CD14-positive monocyte (primary cell): ENCODE data around the gene TMEM209. TPM values are rescaled to one million over a fixed set of nuclear protein-coding genes. Genes with fewer than 3 reads are reported as not detected.
"Not testable (repeated sequence)": the region's sequence is repeated elsewhere in the genome, so short reads cannot be mapped to it uniquely, and the experiment has no call there.

Source experiments
- DNase-seq, 3 donors: peaks; one replicate each; pipeline ENCODE4 v3.0.0-alpha.2; 2011 to 2022
- H2AFZ ChIP-seq: 2 replicates; pipeline ENCODE4 v1.6.0; 2012; ENCODE audit warnings: mild to moderate bottlenecking, low read depth, low read length, inconsistent platforms; ENCODE audit not compliant: insufficient read depth, poor library complexity, severe bottlenecking
- H3K27ac ChIP-seq, 2 donors: 1 replicate in 1 of 2; 2 replicates in 1 of 2; pipeline ENCODE4 v1.5.1; 2012 to 2013; ENCODE audit warnings: low read length in 2 of 2, control low read depth in 1 of 2, inconsistent platforms in 1 of 2, low read depth in 1 of 2, mild to moderate bottlenecking in 1 of 2
- H3K27me3 ChIP-seq, 2 donors: one replicate each; pipeline versions ENCODE4 v1.6.0 to v1.6.1; 2011 to 2013; ENCODE audit warnings: low read length in 2 of 2; ENCODE audit not compliant: control insufficient read depth in 2 of 2, insufficient read depth in 2 of 2
- H3K36me3 ChIP-seq, 2 donors: replicated peaks in 1 of 2; 1 replicate in 1 of 2; 2 replicates in 1 of 2; pipeline versions ENCODE4 v1.5.1 to v1.6.1; 2012 to 2013; ENCODE audit warnings: low read length in 2 of 2, control low read depth in 1 of 2, inconsistent platforms in 1 of 2, mild to moderate bottlenecking in 1 of 2; ENCODE audit not compliant: insufficient read depth in 2 of 2, control insufficient read depth in 1 of 2
- H3K4me1 ChIP-seq, 2 donors: 1 replicate in 1 of 2; 2 replicates in 1 of 2; pipeline versions ENCODE4 v1.5.1 to v1.6.1; 2012 to 2013; ENCODE audit warnings: low read length in 2 of 2, control low read depth in 1 of 2, inconsistent platforms in 1 of 2, mild to moderate bottlenecking in 1 of 2, moderate library complexity in 1 of 2; ENCODE audit not compliant: insufficient read depth in 2 of 2, control insufficient read depth in 1 of 2
- H3K4me2 ChIP-seq: replicated peaks from 2 replicates; pipeline ENCODE3; 2012; ENCODE audit warnings: low read length, moderate library complexity, mild to moderate bottlenecking; ENCODE audit not compliant: poor library complexity, severe bottlenecking; ENCODE audit errors: extremely low read depth
- H3K4me3 ChIP-seq, 3 experiments: fragments of 200-600 bp in 1 of 3; sonication (generic) in 1 of 3; replicated peaks in 1 of 3; 1 replicate in 2 of 3; 2 replicates in 1 of 3; pipeline ENCODE4 v1.5.1; 2011 to 2013; ENCODE audit warnings: low read length in 3 of 3, mild to moderate bottlenecking in 3 of 3, control low read depth in 2 of 3, low read depth in 2 of 3, inconsistent platforms in 1 of 3, moderate library complexity in 1 of 3
- H3K79me2 ChIP-seq: 2 replicates; pipeline ENCODE4 v1.6.0; 2012; ENCODE audit warnings: mild to moderate bottlenecking, control low read depth, inconsistent platforms, low read length, moderate library complexity; ENCODE audit not compliant: insufficient read depth
- H3K9ac ChIP-seq: 2 replicates; pipeline ENCODE4 v1.6.0; 2017; ENCODE audit warnings: low read length, mild to moderate bottlenecking; ENCODE audit not compliant: insufficient read depth, poor library complexity, severe bottlenecking
- H3K9me3 ChIP-seq, 2 donors: replicated peaks in 1 of 2; 1 replicate in 1 of 2; 2 replicates in 1 of 2; pipeline versions ENCODE4 v1.5.1 to v1.6.1; 2012 to 2013; ENCODE audit warnings: low read length in 2 of 2, control low read depth in 1 of 2; ENCODE audit not compliant: control insufficient read depth in 1 of 2, insufficient read depth in 1 of 2
- H4K20me1 ChIP-seq: 2 replicates; pipeline ENCODE4 v1.6.0; 2012; ENCODE audit warnings: mild to moderate bottlenecking, low read length, control low read depth, moderate library complexity; ENCODE audit not compliant: insufficient read depth
- H3K27ac Mint-ChIP-seq, 7 donors: one replicate each; pipeline ENCODE4 v1.8.0; 2020; ENCODE audit warnings: mild to moderate bottlenecking in 7 of 7, mixed read lengths in 7 of 7, moderate library complexity in 6 of 7, inconsistent platforms in 2 of 7
- H3K27me3 Mint-ChIP-seq, 3 donors: one replicate each; pipeline ENCODE4 v1.8.0; 2021 to 2022; ENCODE audit warnings: low read depth in 3 of 3, mild to moderate bottlenecking in 3 of 3, mixed read lengths in 3 of 3, moderate library complexity in 3 of 3, inconsistent platforms in 1 of 3
- H3K36me3 Mint-ChIP-seq, 2 donors: one replicate each; pipeline ENCODE4 v1.8.0; 2020; ENCODE audit warnings: mixed read lengths in 2 of 2, inconsistent platforms in 1 of 2, mild to moderate bottlenecking in 1 of 2
- H3K4me1 Mint-ChIP-seq: one replicate; pipeline ENCODE4 v1.8.0; 2020; ENCODE audit warnings: mild to moderate bottlenecking, mixed read lengths
- H3K4me3 Mint-ChIP-seq, 2 donors: one replicate each; pipeline ENCODE4 v1.8.0; 2020; ENCODE audit warnings: mild to moderate bottlenecking in 2 of 2, mixed read lengths in 2 of 2, moderate library complexity in 1 of 2
- H3K9me3 Mint-ChIP-seq, 7 donors: one replicate each; pipeline ENCODE4 v1.8.0; 2020 to 2022; ENCODE audit warnings: mixed read lengths in 7 of 7, mild to moderate bottlenecking in 6 of 7, moderate library complexity in 6 of 7, inconsistent platforms in 2 of 7
- WGBS: methylation state at CpG from one replicate; pipeline ENCODE4 v1.1.5; 2013; ENCODE audit warnings: missing lambda C conversion rate; ENCODE audit not compliant: insufficient coverage; 5-methylcytosine and 5-hydroxymethylcytosine counted together
- intact Hi-C, 2 donors: fragments of 100-400 bp; cut with micrococcal nuclease; formaldehyde crosslinking; loops; one replicate each; pipeline versions ENCODE4 v1.15.0 to v1.15.1; 2023
- polyA plus RNA-seq, 3 donors: library from polyadenylated mRNA; depleted of rRNA in 1 of 3; unstranded in 2 of 3; stranded (reverse) in 1 of 3; fragments of 300-500 nt in 2 of 3; fragments of >200 nt in 1 of 3; fragmentation: Illumina TruSeq in 2 of 3; gene quantifications; 1 replicate in 2 of 3; 2 replicates in 1 of 3; pipeline ENCODE4 v1.2.3, GENCODE V29; 2012 to 2021
- TF ChIP-seq, protein P1 (sequence below): fragments of 200-600 bp; IDR thresholded peaks from one replicate; pipeline ENCODE4 v1.8.0; 2022; ENCODE audit warnings: antibody characterized with exemption, mild to moderate bottlenecking

TMEM209 gene
- polyA plus RNA-seq, 3 donors: 7.7 to 16.7 (median 9.6) TPM

DNA sequence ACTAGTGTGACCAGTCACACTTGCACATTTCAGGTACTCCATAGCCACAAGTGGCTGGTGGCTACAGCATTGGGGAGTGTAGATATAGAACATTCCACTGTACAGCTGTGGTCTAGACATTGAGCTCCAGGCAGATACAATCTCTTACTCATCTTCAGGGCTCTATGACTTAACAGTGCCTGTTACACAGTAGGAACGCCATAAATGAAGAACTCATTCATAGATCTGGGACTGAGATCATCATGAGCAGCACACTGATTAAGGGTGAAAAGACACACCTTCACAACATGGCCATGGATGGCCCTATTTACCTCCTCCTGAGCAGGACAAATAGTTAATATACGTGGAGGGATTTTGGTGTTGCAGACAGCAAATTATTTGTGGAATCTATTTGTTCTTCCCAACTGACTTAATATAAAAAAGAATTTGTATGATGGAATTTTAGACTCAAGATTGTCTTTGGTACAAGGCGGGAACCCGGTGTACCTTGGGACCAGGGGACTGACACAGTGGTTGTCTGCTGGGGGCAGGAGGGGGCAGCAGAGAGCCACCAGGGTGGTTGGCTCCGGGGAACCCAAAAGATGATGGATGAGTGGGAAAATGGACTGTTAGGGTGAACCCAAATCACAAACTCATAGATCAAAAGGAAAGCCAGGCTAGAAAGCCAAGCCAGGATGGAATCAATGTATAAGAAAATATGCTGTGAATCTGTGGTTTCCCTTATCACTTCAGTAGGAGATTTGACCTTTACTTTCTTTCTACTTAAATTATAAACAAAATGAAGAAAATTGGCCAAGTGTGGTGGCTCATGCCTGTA lies 37.2 kb upstream of the TMEM209 start:
- Histone ChIP-seq H4K20me1 (no peaks in the 10 kb centered on the region), H3K4me1 (no peaks in the 10 kb centered on the region), H3K4me3 (no peak overlapping the region), H3K9ac (no peak overlapping the region), H2AFZ (no peak overlapping the region), H3K4me2 (no peak overlapping the region), H3K79me2 (no peaks in the 10 kb centered on the region), H3K9me3 (no peaks in the 10 kb centered on the region), H3K27me3 (no peaks in the 10 kb centered on the region), H3K27ac (no peak overlapping the region), H3K36me3 (no peaks in the 10 kb centered on the region)
- peak overlapping the region in 1 of 7 donors; percentile 41 for H3K27ac Mint-ChIP-seq
- TF ChIP-seq, protein P1, sequence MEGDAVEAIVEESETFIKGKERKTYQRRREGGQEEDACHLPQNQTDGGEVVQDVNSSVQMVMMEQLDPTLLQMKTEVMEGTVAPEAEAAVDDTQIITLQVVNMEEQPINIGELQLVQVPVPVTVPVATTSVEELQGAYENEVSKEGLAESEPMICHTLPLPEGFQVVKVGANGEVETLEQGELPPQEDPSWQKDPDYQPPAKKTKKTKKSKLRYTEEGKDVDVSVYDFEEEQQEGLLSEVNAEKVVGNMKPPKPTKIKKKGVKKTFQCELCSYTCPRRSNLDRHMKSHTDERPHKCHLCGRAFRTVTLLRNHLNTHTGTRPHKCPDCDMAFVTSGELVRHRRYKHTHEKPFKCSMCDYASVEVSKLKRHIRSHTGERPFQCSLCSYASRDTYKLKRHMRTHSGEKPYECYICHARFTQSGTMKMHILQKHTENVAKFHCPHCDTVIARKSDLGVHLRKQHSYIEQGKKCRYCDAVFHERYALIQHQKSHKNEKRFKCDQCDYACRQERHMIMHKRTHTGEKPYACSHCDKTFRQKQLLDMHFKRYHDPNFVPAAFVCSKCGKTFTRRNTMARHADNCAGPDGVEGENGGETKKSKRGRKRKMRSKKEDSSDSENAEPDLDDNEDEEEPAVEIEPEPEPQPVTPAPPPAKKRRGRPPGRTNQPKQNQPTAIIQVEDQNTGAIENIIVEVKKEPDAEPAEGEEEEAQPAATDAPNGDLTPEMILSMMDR: peak; percentile 85
- H3K9me3 Mint-ChIP-seq: peaks cover 0 to 7% (median 1%) of the 10 kb centered on the region in 7 donors
- peaks cover 16% of the 10 kb centered on the region for H3K4me1 Mint-ChIP-seq
- intact Hi-C loops: loop anchor here in 1 of 2 donors (10.0 kb wide), 1 partner anchor 512 kb away; no protein-coding TSS in a partner anchor
- peaks cover 0 to 3% (median 1%) of the 10 kb centered on the region in 3 donors for H3K27me3 Mint-ChIP-seq
- 40% methylated on average over 2 of the region's 5 CpGs for WGBS
- H3K36me3 Mint-ChIP-seq: no peaks in the 10 kb centered on the region
- peak; percentile 8 to 33 (median 10) for DNase-seq
- H3K4me3 Mint-ChIP-seq: peak overlapping the region in 1 of 2 donors; percentile 34

DNA sequence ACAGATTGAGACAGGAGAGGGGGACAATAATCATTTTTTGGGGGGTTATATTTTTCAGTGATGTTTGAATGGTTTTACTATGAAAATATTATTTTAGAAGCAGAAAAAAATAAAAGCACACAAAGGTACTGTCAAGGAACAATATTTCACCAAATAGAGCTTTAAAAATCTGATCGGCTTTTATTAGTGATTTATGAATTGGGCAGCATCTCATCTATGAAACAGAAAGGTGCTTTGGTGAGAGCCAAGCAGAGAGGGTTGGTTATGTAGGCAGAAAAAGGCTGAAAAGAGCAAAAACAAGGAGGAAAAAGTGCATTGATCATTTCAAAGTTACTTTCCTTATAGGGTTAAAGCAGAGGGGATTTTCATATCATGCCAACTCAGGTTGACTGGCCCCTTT lies 35.0 kb upstream of the TMEM209 start:
- DNase-seq: no peak
- H4K20me1 ChIP-seq: no peaks in the 10 kb centered on the region
- intact Hi-C loops: loop anchor here in 1 of 2 donors (10.0 kb wide), 1 partner anchor 515 kb away; no protein-coding TSS in a partner anchor
- no peaks in the 10 kb centered on the region for H3K9me3 ChIP-seq
- TF ChIP-seq, protein P1: no peak
- H3K27ac ChIP-seq: no peak overlapping the region
- no peak overlapping the region for H3K27ac Mint-ChIP-seq
- no peak overlapping the region for H3K4me2 ChIP-seq
- H2AFZ ChIP-seq: no peak overlapping the region
- no peaks in the 10 kb centered on the region for H3K9me3 Mint-ChIP-seq
- H3K36me3 Mint-ChIP-seq: no peaks in the 10 kb centered on the region
- H3K4me1 Mint-ChIP-seq: peaks cover 16% of the 10 kb centered on the region
- no peaks in the 10 kb centered on the region for H3K79me2 ChIP-seq
- no peaks in the 10 kb centered on the region for H3K27me3 ChIP-seq
- no peaks in the 10 kb centered on the region for H3K36me3 ChIP-seq
- peaks cover 0 to 2% (median 0%) of the 10 kb centered on the region in 3 donors for H3K27me3 Mint-ChIP-seq
- WGBS: no CpG with 5 or more reads among the region's 1 CpG
- H3K4me1 ChIP-seq: no peaks in the 10 kb centered on the region
- H3K4me3 ChIP-seq: no peak overlapping the region
- no peak overlapping the region for H3K9ac ChIP-seq
- no peak overlapping the region for H3K4me3 Mint-ChIP-seq

DNA sequence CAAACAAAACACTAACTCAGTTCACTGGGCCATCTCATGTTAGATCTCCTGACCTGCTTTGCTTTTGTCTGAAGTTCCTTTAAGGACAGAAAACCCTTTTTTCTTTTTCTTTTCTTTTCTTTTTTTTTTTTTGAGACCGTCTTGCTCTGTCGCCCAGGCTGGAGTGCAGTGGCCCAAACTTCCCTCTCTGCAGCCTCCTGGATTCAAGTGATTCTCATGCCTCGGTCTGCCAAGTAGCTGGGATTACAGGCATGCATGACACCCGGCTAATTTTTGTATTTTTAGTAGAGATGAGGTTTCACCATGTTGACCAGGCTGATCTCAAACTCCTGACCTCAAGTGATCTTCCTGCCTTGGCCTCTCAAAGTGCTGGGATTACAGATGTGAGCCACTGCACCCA lies 31.2 kb upstream of the TMEM209 start:
- H3K27ac ChIP-seq, H3K4me1 ChIP-seq, H3K36me3 ChIP-seq, H3K36me3 Mint-ChIP-seq, H3K4me2 ChIP-seq, H3K27me3 ChIP-seq, H3K4me3 ChIP-seq, intact Hi-C loops, H3K4me1 Mint-ChIP-seq, H3K9me3 ChIP-seq, H3K27ac Mint-ChIP-seq, DNase-seq, H3K9ac ChIP-seq, H3K27me3 Mint-ChIP-seq, H3K79me2 ChIP-seq, H3K9me3 Mint-ChIP-seq, H4K20me1 ChIP-seq, H2AFZ ChIP-seq, H3K4me3 Mint-ChIP-seq: not testable (repeated sequence)
- 86% methylated on average over 1 of the region's 4 CpGs for WGBS
